ENCODE measurements around the gene CLDN14.

CLDN14 gene

GRCh38 chr21:36424592-36424991, 55.3 kb downstream of the CLDN14 start:
- no peak for TF ChIP-seq ZNF274 (IDR thresholded peaks at IDR 0.05; ENCODE audit: low read depth, low read length)
- H3K4me3 ChIP-seq (ENCODE audit: low read length) = no peak overlapping the region

GRCh38 chr21:36423771-36424433, 56.0 kb downstream of the CLDN14 start:
- no peak for TF ChIP-seq ZNF274 (IDR thresholded peaks at IDR 0.05; ENCODE audit: low read depth, low read length)
- H3K4me3 ChIP-seq (ENCODE audit: low read length) = no peak overlapping the region

GRCh38 chr21:36422279-36423098, 57.4 kb downstream of the CLDN14 start:
- no peak overlapping the region for H3K4me3 ChIP-seq (ENCODE audit: low read length)
- no peak for TF ChIP-seq ZNF274 (IDR thresholded peaks at IDR 0.05; ENCODE audit: low read depth, low read length)

GRCh38 chr21:36420571-36421339, 59.2 kb downstream of the CLDN14 start:
- H3K4me3 ChIP-seq (ENCODE audit: low read length) = no peak overlapping the region
- TF ChIP-seq ZNF274 (IDR thresholded peaks at IDR 0.05; ENCODE audit: low read depth, low read length) = no peak

GRCh38 chr21:36419996-36420395, 59.9 kb downstream of the CLDN14 start:
- H3K4me3 ChIP-seq (ENCODE audit: low read length) = no peak overlapping the region
- no peak for TF ChIP-seq ZNF274 (IDR thresholded peaks at IDR 0.05; ENCODE audit: low read depth, low read length)

- no peak overlapping the region for H3K4me3 ChIP-seq (ENCODE audit: low read length)
- TF ChIP-seq ZNF274 (IDR thresholded peaks at IDR 0.05; ENCODE audit: low read depth, low read length) = no peak
Measured at GRCh38 chr21:36419241-36419640, 60.7 kb downstream of the CLDN14 start.

- no peak for TF ChIP-seq ZNF274 (IDR thresholded peaks at IDR 0.05; ENCODE audit: low read depth, low read length)
- no peak overlapping the region for H3K4me3 ChIP-seq (ENCODE audit: low read length)
Measured at GRCh38 chr21:36415375-36415774, 64.5 kb downstream of the CLDN14 start.

- no peak overlapping the region for H3K4me3 ChIP-seq (ENCODE audit: low read length)
- no peak for TF ChIP-seq ZNF274 (IDR thresholded peaks at IDR 0.05; ENCODE audit: low read depth, low read length)
Measured at GRCh38 chr21:36412916-36413315, 67.0 kb downstream of the CLDN14 start.

GRCh38 chr21:36411301-36411700, 68.6 kb downstream of the CLDN14 start:
- no peak overlapping the region for H3K4me3 ChIP-seq (ENCODE audit: low read length)
- TF ChIP-seq ZNF274 (IDR thresholded peaks at IDR 0.05; ENCODE audit: low read depth, low read length) = no peak

Data from GM08714 (cell line).